ENCODE measurements around the gene CRIP2. TPM values are rescaled to one million over a fixed set of nuclear protein-coding genes. Genes with fewer than 3 reads are reported as not detected.

The CRIP2 gene
- total RNA-seq, 1 donor from 2014 or later = 13.2 TPM

- Histone ChIP-seq H3K36me3 (ENCODE audit: control insufficient read depth, insufficient read depth, low read length) (peaks cover 32% of the 10 kb centered on the region), H3K4me3 (ENCODE audit: low read depth, low read length) (no peak overlapping the region), H3K27me3 (ENCODE audit: control insufficient read depth, insufficient read depth, low read length) (no peaks in the 10 kb centered on the region)
- no peak for FAIRE-seq
- DNase-seq (ENCODE audit: low read depth) = no peak
- TF ChIP-seq, protein P1, sequence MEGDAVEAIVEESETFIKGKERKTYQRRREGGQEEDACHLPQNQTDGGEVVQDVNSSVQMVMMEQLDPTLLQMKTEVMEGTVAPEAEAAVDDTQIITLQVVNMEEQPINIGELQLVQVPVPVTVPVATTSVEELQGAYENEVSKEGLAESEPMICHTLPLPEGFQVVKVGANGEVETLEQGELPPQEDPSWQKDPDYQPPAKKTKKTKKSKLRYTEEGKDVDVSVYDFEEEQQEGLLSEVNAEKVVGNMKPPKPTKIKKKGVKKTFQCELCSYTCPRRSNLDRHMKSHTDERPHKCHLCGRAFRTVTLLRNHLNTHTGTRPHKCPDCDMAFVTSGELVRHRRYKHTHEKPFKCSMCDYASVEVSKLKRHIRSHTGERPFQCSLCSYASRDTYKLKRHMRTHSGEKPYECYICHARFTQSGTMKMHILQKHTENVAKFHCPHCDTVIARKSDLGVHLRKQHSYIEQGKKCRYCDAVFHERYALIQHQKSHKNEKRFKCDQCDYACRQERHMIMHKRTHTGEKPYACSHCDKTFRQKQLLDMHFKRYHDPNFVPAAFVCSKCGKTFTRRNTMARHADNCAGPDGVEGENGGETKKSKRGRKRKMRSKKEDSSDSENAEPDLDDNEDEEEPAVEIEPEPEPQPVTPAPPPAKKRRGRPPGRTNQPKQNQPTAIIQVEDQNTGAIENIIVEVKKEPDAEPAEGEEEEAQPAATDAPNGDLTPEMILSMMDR (IDR thresholded peaks at IDR 0.05; ENCODE audit: insufficient read depth, low read length, severe bottlenecking) = no peak
Observed at GRCh38 chr14:105440554-105440900, 34.1 kb upstream of the CRIP2 start.

DNA sequence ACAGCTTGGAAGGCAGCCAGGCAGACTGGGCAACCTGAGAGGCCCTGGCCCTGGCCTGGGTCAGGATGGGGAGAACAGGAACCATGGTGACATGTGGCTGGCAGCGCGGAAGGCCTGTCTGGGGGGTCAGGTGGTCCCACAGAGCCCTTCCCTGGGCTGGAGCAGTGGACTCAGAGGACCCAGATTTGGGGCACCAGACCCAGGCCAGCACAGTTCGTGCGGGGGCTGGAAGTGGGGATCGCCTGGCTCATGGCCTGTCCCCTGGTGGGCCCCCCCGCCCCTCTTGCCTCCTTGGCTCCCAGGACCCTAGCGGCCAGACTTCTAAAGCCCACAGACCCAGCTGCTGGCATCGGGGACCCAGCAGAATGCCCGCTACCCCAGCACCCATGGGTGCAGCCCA lies 33.6 kb upstream of the CRIP2 start:
- peaks cover 33% of the 10 kb centered on the region for H3K36me3 ChIP-seq (ENCODE audit: control insufficient read depth, insufficient read depth, low read length)
- no peak for FAIRE-seq
- no peaks in the 10 kb centered on the region for H3K27me3 ChIP-seq (ENCODE audit: control insufficient read depth, insufficient read depth, low read length)
- DNase-seq (ENCODE audit: low read depth) = no peak
- no peak overlapping the region for H3K4me3 ChIP-seq (ENCODE audit: low read depth, low read length)
- TF ChIP-seq, protein P1 (IDR thresholded peaks at IDR 0.05; ENCODE audit: insufficient read depth, low read length, severe bottlenecking) = no peak

DNA sequence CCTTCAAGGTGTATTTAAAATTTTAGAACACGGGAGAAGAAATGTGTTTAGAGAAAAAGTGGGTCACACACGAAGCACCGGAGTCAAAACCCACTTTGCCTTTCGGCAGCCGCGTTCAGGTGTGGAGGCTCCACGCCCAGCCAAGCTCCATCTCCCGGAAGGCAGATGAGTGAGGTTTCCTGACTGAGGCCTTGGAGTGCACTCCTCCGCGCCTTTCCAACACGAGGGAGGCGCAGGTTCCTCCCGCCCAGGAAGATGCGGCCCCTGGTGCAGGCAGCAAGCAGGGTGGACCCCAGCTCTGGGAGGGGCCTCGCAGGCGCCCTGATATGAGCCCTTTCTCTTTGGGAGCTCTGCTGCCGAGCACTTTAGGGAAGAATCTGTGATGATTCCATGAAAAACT lies 32.5 kb upstream of the CRIP2 start:
- TF ChIP-seq, protein P1 (IDR thresholded peaks at IDR 0.05; ENCODE audit: insufficient read depth, low read length, severe bottlenecking) = no peak
- H3K36me3 ChIP-seq (ENCODE audit: control insufficient read depth, insufficient read depth, low read length) = peaks cover 37% of the 10 kb centered on the region
- no peak for DNase-seq (ENCODE audit: low read depth)
- FAIRE-seq = no peak
- no peaks in the 10 kb centered on the region for H3K27me3 ChIP-seq (ENCODE audit: control insufficient read depth, insufficient read depth, low read length)
- no peak overlapping the region for H3K4me3 ChIP-seq (ENCODE audit: low read depth, low read length)

DNA sequence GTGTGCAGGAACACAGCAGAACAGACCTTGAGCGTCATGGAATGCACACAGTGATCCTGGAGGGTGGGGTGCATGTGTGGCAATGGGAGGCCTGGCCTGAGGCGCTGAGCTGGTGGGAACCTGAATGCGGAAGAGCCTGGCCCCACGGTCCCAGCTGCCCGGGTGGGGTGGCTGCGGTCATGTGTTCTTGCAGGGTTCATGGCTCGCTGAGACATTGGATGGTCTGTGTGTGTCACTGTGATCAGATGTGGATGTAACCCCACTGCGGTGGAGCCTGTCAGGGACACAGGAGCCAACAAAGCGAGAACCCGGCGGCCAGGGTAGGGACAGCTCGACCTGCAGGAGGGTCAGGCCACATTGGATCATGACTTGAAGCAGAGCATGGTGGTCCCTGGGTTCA lies 31.8 kb upstream of the CRIP2 start:
- TF ChIP-seq, protein P1 (IDR thresholded peaks at IDR 0.05; ENCODE audit: insufficient read depth, low read length, severe bottlenecking) = no peak
- DNase-seq (ENCODE audit: low read depth) = no peak
- peaks cover 32% of the 10 kb centered on the region for H3K36me3 ChIP-seq (ENCODE audit: control insufficient read depth, insufficient read depth, low read length)
- H3K4me3 ChIP-seq (ENCODE audit: low read depth, low read length) = no peak overlapping the region
- H3K27me3 ChIP-seq (ENCODE audit: control insufficient read depth, insufficient read depth, low read length) = no peaks in the 10 kb centered on the region
- FAIRE-seq = no peak

DNA sequence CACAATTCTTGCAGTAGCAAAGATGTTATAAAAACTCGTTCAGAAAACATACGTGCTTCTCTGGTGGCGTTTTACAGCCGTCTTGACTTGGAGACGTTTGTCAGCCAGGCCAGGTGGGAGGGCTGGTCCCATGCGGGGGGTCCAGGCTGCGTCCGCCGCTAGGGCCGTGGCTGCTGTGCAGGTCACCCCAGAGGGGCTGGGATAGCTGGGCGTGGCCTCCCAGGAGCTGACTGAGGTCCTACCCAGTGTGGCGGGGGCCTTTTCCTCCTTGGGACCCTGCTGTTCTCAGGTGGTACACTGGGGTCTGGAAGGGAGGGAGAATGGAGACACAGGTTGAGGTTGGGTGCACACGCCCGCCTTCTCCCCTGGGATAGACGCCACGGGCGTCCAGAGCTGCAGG lies 29.8 kb upstream of the CRIP2 start:
- TF ChIP-seq, protein P1 (IDR thresholded peaks at IDR 0.05; ENCODE audit: insufficient read depth, low read length, severe bottlenecking) = no peak
- H3K4me3 ChIP-seq (ENCODE audit: low read depth, low read length) = no peak overlapping the region
- H3K27me3 ChIP-seq (ENCODE audit: control insufficient read depth, insufficient read depth, low read length) = no peaks in the 10 kb centered on the region
- DNase-seq (ENCODE audit: low read depth) = no peak
- H3K36me3 ChIP-seq (ENCODE audit: control insufficient read depth, insufficient read depth, low read length) = peaks cover 26% of the 10 kb centered on the region
- no peak for FAIRE-seq

DNA sequence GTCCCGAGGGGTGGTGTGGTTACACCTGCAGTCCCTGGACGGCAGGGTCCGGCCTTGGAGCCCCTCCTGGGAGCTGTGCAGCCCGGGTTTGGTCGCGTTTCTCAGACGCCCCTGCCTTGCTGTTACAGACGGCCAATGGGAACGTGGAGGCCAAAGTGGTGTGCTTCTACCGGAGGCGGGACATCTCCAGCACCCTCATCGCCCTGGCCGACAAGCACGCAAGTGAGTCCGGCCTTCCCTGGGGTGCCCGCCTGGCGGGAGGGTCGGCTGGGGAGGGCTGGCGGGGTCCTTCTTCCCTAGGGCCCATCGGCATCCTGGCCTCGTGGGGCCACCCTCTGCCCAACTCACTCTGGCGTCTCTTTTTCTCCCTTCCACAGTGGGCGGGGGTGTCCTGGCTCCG lies 29.3 kb upstream of the CRIP2 start:
- H3K36me3 ChIP-seq (ENCODE audit: control insufficient read depth, insufficient read depth, low read length) = peaks cover 27% of the 10 kb centered on the region
- TF ChIP-seq, protein P1 (IDR thresholded peaks at IDR 0.05; ENCODE audit: insufficient read depth, low read length, severe bottlenecking) = no peak
- H3K27me3 ChIP-seq (ENCODE audit: control insufficient read depth, insufficient read depth, low read length) = no peaks in the 10 kb centered on the region
- no peak overlapping the region for H3K4me3 ChIP-seq (ENCODE audit: low read depth, low read length)
- FAIRE-seq (no peak), DNase-seq (ENCODE audit: low read depth) (no peak)

Data from bronchial epithelial cell (primary cell).